IMR-90 (cell line): ENCODE measurements around the gene CYFIP1.

Source experiments
- CEBPB ChIP-seq: IDR thresholded peaks from 2 replicates; pipeline ENCODE4 v1.6.1; 2012; ENCODE audit warnings: low read depth, low read length, improper control_type of control experiment
- CTCF ChIP-seq: conservative IDR thresholded peaks from 2 replicates; pipeline ENCODE4 v1.5.1; 2012; ENCODE audit warnings: mild to moderate bottlenecking, low read depth, low read length, improper control_type of control experiment
- FOS ChIP-seq: fragments of 150-350 bp; IDR thresholded peaks from 2 replicates; pipeline ENCODE4 v1.6.1; 2016; ENCODE audit warnings: low read depth, low read length
- POLR2A ChIP-seq: IDR thresholded peaks from 2 replicates; pipeline ENCODE4 v1.6.1; 2012; ENCODE audit warnings: mild to moderate bottlenecking, low read depth, low read length

DNA sequence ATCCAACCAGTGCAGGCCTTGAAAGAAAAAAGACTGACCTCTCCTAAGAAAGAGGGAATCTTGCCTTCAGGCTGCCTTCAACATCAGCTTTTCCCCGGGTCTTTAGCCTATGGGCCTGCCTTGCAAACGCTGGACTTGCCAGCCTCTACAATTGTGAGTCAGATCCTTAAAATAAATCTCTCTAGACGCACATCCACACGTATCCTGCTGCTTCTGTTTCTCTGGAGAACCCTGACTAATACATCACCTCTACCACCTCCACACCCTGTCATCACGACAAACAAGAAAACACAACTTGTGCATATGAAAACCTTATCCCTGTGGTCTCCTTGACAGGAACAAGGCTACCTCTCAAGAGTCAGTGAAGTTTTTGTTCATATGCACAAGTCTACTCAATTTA lies 11.8 kb downstream of the CYFIP1 start:
- TF ChIP-seq CTCF (no peak), POLR2A (no peak), FOS (peak; percentile 75), CEBPB (no peak)
